Measurements from ENCODE around the gene IMMT. TPM values are rescaled to one million over a fixed set of nuclear protein-coding genes. Genes with fewer than 3 reads are reported as not detected.
A peak's percentile ranks its signal among the peaks of the same experiment; 100 is the strongest.

The IMMT gene
- total RNA-seq, 1 donor from 2014 or later, result 93.3 TPM

DNA sequence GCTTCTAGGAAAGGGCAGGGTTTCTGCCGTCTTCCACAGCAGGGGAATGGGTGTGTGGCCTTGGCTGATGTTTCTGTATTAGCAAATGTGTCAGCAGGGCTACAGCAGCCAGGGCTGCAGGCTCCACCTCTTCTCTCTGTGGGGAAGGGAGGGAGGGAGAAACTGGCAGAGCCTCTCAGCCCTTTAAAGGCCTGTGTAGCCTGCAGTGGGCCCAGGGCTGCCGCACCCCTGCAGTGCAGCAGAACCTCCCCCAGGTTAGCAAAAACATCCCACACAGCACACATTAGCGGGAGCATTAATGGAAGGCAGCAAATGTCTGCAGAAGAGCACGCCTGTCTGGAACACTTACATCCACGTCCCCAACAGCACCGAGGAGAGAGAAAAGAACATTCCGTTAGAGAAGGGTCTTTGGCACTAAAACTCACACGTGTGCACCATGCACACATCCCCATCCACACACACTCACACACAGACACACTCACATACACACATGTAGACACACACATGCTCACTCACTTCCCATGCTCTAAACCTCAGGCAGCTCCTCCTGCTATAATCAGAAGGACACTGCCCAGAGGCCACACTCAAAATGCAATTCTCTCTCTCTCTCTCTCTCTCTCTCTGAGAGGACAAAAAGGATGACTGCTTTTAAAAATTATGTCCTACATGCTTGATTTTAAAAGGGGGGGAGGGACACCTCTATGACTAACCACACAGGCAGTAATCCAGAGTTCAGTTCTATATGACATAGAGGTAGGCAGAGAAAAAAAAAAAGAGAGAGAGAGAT lies 28.1 kb upstream of the IMMT start:
- no peak for DNase-seq (ENCODE audit: low spot score)
- TF ChIP-seq, protein P1, sequence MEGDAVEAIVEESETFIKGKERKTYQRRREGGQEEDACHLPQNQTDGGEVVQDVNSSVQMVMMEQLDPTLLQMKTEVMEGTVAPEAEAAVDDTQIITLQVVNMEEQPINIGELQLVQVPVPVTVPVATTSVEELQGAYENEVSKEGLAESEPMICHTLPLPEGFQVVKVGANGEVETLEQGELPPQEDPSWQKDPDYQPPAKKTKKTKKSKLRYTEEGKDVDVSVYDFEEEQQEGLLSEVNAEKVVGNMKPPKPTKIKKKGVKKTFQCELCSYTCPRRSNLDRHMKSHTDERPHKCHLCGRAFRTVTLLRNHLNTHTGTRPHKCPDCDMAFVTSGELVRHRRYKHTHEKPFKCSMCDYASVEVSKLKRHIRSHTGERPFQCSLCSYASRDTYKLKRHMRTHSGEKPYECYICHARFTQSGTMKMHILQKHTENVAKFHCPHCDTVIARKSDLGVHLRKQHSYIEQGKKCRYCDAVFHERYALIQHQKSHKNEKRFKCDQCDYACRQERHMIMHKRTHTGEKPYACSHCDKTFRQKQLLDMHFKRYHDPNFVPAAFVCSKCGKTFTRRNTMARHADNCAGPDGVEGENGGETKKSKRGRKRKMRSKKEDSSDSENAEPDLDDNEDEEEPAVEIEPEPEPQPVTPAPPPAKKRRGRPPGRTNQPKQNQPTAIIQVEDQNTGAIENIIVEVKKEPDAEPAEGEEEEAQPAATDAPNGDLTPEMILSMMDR (IDR thresholded peaks at IDR 0.05), result no peak
- TF ChIP-seq EZH2phosphoT487 (IDR thresholded peaks at IDR 0.05), result no peak
- TF ChIP-seq EZH2 (IDR thresholded peaks at IDR 0.05), result no peak
- H3K4me1 ChIP-seq, result peaks cover 15% of the 10 kb centered on the region
- no peaks in the 10 kb centered on the region for H3K79me2 ChIP-seq (ENCODE audit: low read depth)
- no peaks in the 10 kb centered on the region for H3F3A ChIP-seq (ENCODE audit: low read depth)
- no peak overlapping the region for H3K9ac ChIP-seq
- H3K27me3 Mint-ChIP-seq (ENCODE audit: insufficient read depth, low read depth), result peaks cover 4% of the 10 kb centered on the region
- H3K4me2 ChIP-seq, result no peak overlapping the region
- H3K27ac Mint-ChIP-seq, result peak overlapping the region; percentile 83
- peaks cover 5% of the 10 kb centered on the region for H3K27me3 ChIP-seq
- no peak overlapping the region for H3K4me3 ChIP-seq
- H3K9me3 Mint-ChIP-seq, result no peaks in the 10 kb centered on the region
- H3K36me3 Mint-ChIP-seq, result no peaks in the 10 kb centered on the region
- no peak overlapping the region for H3K27ac ChIP-seq
- no peak overlapping the region for H2AFZ ChIP-seq (replicated peaks)
- no peaks in the 10 kb centered on the region for H4K20me1 ChIP-seq (ENCODE audit: low read depth)
- H3K4me3 Mint-ChIP-seq, result no peak overlapping the region
- H3K4me1 Mint-ChIP-seq, result peaks cover 30% of the 10 kb centered on the region
- H3K9me3 ChIP-seq (ENCODE audit: low read depth), result no peaks in the 10 kb centered on the region
- no peaks in the 10 kb centered on the region for H3K36me3 ChIP-seq

DNA sequence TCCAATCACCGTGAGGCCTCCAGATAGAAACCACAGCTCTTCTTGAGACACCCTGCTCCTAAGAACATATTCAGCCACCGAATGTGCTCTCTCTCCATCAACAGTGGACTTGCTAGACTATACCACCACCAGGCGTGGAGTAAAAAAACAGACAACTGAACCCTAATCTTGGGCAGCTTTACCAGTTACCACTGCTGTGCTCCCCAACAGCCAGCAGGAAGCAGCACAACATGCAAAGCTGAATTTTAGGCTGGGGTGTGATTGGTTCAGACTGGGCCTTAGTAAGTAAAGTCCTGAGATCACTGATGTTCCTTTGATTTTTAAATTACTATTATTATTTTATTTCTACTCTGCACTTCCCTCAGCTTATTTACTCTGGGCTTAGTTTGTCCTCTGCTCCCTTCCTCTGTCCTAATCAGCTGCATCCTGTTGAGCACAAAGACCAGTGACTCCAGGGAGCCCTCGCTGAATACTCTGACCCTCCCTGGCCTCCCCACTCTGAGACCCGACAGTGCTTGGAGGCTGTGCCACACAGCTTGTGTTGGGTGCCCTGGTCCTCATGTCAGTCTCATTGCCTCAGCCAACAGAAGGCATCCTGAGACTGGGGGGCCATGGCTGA lies 25.9 kb upstream of the IMMT start:
- Histone ChIP-seq H3F3A (ENCODE audit: low read depth) (no peaks in the 10 kb centered on the region), H3K4me2 (no peak overlapping the region), H2AFZ (replicated peaks) (peak overlapping the region; percentile 55), H3K4me3 (no peak overlapping the region), H4K20me1 (ENCODE audit: low read depth) (no peaks in the 10 kb centered on the region), H3K4me1 (peaks cover 15% of the 10 kb centered on the region), H3K36me3 (no peaks in the 10 kb centered on the region), H3K9me3 (ENCODE audit: low read depth) (no peaks in the 10 kb centered on the region), H3K9ac (no peak overlapping the region), H3K27me3 (peaks cover 5% of the 10 kb centered on the region), H3K27ac (no peak overlapping the region), H3K79me2 (ENCODE audit: low read depth) (no peaks in the 10 kb centered on the region)
- peaks cover 4% of the 10 kb centered on the region for H3K27me3 Mint-ChIP-seq (ENCODE audit: insufficient read depth, low read depth)
- H3K36me3 Mint-ChIP-seq, result no peaks in the 10 kb centered on the region
- no peak overlapping the region for H3K4me3 Mint-ChIP-seq
- peaks cover 30% of the 10 kb centered on the region for H3K4me1 Mint-ChIP-seq
- TF ChIP-seq EZH2 (IDR thresholded peaks at IDR 0.05) (no peak), EZH2phosphoT487 (IDR thresholded peaks at IDR 0.05) (no peak)
- TF ChIP-seq, protein P1 (IDR thresholded peaks at IDR 0.05), result peak; percentile 98
- DNase-seq (ENCODE audit: low spot score), result peak; percentile 79
- H3K9me3 Mint-ChIP-seq, result no peaks in the 10 kb centered on the region
- H3K27ac Mint-ChIP-seq, result no peak overlapping the region

GRCh38 chr2:86219896-86220295 lies 24.6 kb upstream of the IMMT start:
- H3K4me2 ChIP-seq, result no peak overlapping the region
- Mint-ChIP-seq H3K27me3 (ENCODE audit: insufficient read depth, low read depth) (peaks cover 4% of the 10 kb centered on the region), H3K4me3 (no peak overlapping the region), H3K36me3 (no peaks in the 10 kb centered on the region), H3K27ac (peak overlapping the region; percentile 10), H3K9me3 (no peaks in the 10 kb centered on the region), H3K4me1 (peaks cover 30% of the 10 kb centered on the region)
- H2AFZ ChIP-seq (replicated peaks), result no peak overlapping the region
- H4K20me1 ChIP-seq (ENCODE audit: low read depth), result no peaks in the 10 kb centered on the region
- no peaks in the 10 kb centered on the region for H3K36me3 ChIP-seq
- no peak overlapping the region for H3K27ac ChIP-seq
- H3K4me3 ChIP-seq, result no peak overlapping the region
- peaks cover 15% of the 10 kb centered on the region for H3K4me1 ChIP-seq
- no peaks in the 10 kb centered on the region for H3K79me2 ChIP-seq (ENCODE audit: low read depth)
- no peak overlapping the region for H3K9ac ChIP-seq
- no peak for DNase-seq (ENCODE audit: low spot score)
- peaks cover 5% of the 10 kb centered on the region for H3K27me3 ChIP-seq
- no peaks in the 10 kb centered on the region for H3F3A ChIP-seq (ENCODE audit: low read depth)
- TF ChIP-seq, protein P1 (IDR thresholded peaks at IDR 0.05), result no peak
- TF ChIP-seq EZH2 (IDR thresholded peaks at IDR 0.05) (no peak), EZH2phosphoT487 (IDR thresholded peaks at IDR 0.05) (no peak)
- no peaks in the 10 kb centered on the region for H3K9me3 ChIP-seq (ENCODE audit: low read depth)

Data from neural progenitor cell (in vitro differentiated cells).